Measurements from ENCODE around the gene ATP6V0A1.

The ATP6V0A1 gene

DNA sequence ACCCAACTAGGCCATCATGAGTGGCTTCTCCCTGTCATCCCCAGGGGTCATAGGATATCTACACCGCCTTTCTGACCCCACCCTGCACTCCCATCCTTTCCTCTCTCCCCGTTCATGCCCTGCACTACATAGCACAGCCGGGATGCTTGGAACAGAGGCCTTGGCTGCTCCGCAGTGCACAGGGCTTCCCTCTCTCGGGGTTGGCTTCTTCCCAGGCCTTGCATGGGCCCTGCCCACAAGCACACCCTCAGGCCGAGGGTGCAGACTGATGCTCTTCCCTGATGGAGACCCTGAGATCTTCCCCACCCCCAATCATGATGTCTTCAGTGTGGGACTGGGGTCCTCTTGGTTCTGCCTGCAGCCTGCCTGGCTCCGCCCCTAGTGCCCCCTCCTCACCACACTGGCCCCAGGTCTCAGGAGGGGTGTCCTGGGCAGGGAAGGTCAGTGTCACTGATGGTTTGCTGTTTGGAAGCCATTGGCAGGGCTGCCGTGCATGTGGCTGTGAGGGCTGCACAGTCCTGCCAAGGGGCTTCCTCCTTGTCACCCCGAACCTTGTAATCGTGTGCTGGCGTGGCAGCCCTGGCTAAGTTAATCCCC, 63.1 kb downstream of the ATP6V0A1 start:
- TF ChIP-seq, protein P1, sequence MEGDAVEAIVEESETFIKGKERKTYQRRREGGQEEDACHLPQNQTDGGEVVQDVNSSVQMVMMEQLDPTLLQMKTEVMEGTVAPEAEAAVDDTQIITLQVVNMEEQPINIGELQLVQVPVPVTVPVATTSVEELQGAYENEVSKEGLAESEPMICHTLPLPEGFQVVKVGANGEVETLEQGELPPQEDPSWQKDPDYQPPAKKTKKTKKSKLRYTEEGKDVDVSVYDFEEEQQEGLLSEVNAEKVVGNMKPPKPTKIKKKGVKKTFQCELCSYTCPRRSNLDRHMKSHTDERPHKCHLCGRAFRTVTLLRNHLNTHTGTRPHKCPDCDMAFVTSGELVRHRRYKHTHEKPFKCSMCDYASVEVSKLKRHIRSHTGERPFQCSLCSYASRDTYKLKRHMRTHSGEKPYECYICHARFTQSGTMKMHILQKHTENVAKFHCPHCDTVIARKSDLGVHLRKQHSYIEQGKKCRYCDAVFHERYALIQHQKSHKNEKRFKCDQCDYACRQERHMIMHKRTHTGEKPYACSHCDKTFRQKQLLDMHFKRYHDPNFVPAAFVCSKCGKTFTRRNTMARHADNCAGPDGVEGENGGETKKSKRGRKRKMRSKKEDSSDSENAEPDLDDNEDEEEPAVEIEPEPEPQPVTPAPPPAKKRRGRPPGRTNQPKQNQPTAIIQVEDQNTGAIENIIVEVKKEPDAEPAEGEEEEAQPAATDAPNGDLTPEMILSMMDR (IDR thresholded peaks at IDR 0.05; ENCODE audit: low read depth, low read length), result no peak
- H3K4me3 ChIP-seq (ENCODE audit: low read depth, low read length), result no peak overlapping the region

DNA sequence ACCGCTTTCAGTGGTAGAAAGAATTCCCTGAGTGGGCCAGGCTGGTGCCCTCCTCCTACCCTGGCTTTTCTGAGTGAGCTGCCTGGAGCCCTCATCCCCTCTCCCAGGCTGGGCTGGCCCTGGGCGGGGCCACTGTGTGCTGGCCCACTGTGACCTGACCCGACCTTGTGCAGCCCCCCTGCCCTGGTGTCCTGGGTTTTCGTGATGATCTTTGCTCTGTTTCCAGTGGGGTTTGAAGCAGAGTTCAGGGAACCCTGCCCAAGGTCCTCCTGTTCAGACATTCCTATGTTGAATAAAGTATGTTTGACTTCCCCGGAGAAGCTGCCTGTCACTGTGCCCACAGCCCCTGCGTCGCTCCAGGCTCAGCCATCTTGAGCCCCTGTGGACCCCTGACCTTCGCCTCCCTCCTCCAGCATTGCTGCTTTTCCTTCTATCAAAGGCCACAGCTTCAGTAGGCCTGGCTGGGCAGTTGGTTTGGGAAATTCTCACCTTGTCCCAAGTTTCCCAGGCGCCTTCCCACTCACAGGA, 63.6 kb downstream of the ATP6V0A1 start:
- no peak overlapping the region for H3K4me3 ChIP-seq (ENCODE audit: low read depth, low read length)

DNA sequence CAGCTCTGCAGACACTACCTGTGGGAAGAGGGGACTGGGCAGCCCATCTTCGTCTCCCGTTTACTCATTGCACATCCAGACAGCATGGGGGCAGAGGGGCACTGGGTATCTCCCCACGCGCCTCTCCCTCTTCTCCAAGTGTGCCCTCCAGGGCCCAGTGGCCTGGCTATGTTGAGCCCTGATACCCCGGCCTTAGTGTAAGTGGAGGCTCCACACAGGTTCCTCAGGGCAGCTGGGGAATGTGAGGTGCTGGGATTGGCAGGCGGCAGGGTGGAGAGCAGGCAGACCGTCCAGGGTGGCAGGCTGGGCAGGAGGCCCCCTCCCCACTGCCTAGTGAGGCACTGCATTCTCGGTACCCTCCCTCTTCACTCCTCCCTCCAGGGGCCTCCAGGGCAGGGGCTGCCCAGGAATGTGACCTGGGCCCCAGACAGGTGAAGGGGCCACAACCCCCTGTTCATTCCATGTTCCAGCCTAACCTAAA, 64.2 kb downstream of the ATP6V0A1 start:
- H3K4me3 ChIP-seq (ENCODE audit: low read depth, low read length), result no peak overlapping the region
- TF ChIP-seq, protein P1 (IDR thresholded peaks at IDR 0.05; ENCODE audit: low read depth, low read length), result no peak

More for the DNA sequence above, 63.6 kb downstream of the ATP6V0A1 start:
- TF ChIP-seq, protein P1 (IDR thresholded peaks at IDR 0.05; ENCODE audit: low read depth, low read length), result no peak

DNA sequence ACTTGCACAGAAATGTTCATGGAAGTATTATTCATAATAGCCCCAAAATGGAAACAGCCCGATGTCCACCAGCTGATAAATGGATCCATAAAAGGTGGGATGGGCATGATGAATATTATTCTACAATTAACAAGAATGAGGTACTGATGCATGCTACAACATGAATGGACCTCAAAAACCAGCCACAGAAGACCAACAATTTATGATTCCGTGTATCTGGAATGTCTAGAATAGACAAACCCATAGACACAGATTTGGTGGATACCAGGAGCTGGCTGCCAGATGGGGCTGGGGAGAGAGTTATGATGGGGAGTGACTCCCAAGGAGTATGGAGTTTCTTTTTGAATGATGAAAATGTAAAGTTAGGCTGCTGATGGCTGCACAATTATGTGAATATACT, 66.5 kb downstream of the ATP6V0A1 start:
- H3K4me3 ChIP-seq (ENCODE audit: low read depth, low read length), result no peak overlapping the region
- TF ChIP-seq, protein P1 (IDR thresholded peaks at IDR 0.05; ENCODE audit: low read depth, low read length), result no peak

DNA sequence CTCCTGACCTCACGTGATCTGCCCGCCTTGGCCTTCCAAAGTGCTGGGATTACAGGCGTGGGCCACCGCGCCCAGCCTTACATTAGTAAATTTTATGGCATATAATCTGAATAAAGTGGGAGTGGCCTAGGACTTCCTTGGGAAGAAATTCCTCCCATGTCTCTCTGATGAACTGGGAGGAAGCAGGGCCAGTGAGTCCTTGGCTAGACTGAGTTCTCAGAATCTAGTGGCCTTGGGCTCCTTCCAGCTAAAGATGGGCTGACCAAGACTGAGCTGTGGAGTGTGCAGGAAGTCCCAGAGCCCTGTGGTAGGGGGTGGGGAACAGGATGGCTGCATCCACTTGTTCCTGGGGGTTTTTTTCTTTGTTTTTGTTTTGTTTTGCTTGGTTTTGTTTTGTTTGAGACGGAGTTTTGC, 67.4 kb downstream of the ATP6V0A1 start:
- TF ChIP-seq, protein P1 (IDR thresholded peaks at IDR 0.05; ENCODE audit: low read depth, low read length), result no peak
- H3K4me3 ChIP-seq (ENCODE audit: low read depth, low read length), result no peak overlapping the region

DNA sequence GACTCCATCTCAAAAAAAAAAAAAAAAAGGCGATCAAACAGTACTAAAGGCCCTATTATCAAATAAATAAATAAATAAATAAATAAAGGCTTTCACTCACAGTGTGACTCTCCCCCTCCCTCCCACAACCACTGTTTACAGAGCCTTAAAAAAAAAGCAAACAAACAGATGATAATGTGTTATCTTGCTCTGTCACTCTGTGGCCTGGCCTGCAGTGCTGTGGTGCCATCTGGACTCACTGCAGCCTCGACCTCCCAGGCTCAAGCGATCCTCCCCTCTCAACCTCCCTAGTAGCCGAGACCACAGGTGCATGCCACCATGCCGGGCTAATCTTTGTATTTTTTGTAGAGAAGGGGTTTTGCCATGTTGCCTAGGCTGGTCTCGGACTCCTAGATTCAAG, 69.3 kb downstream of the ATP6V0A1 start:
- TF ChIP-seq, protein P1 (IDR thresholded peaks at IDR 0.05; ENCODE audit: low read depth, low read length), result no peak
- no peak overlapping the region for H3K4me3 ChIP-seq (ENCODE audit: low read depth, low read length)

DNA sequence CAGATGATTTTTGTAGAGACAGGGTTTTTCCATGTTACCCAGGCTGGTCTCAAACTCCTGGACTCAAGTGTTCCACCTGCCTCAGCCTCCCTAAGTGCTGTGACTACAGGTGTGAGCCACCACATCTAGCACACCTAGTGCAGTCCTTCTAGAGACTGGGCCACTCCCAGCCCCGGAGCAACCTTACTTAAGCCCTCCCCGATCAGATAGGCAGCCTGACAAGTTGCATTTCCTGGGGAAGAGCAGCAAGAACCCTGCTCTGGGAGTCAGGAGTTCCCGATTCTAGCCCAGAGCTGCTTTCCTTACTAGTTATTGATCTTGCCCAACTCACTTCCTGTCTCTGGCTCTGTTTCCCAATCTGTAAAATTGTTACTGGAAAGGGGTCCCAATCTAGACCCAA, 70.4 kb downstream of the ATP6V0A1 start:
- no peak overlapping the region for H3K4me3 ChIP-seq (ENCODE audit: low read depth, low read length)
- TF ChIP-seq, protein P1 (IDR thresholded peaks at IDR 0.05; ENCODE audit: low read depth, low read length), result no peak

All from WI38 (cell line).